SK-N-MC (cell line): ENCODE data around the gene GRK2.
A peak's percentile ranks its signal among the peaks of the same experiment; 100 is the strongest.
"Not testable (repeated sequence)": the region's sequence is repeated elsewhere in the genome, so short reads cannot be mapped to it uniquely, and the experiment has no call there.

Experiments
- DNase-seq: peaks from one replicate; pipeline ENCODE4 v3.0.0-alpha.2; 2011; ENCODE audit warnings: low read depth, low spot score
- H3K27ac ChIP-seq: fragments of 200-600 bp; sonication (generic); 2 replicates; pipeline ENCODE4 v1.5.1; 2016; ENCODE audit warnings: mixed run types
- H3K36me3 ChIP-seq: fragments of 200-600 bp; sonication (generic); 2 replicates; pipeline ENCODE4 v1.6.1; 2017; ENCODE audit warnings: antibody characterized with exemption, low read length, mixed read lengths; ENCODE audit not compliant: insufficient read depth
- H3K4me3 ChIP-seq: fragments of 200-600 bp; sonication (generic); 2 replicates; pipeline ENCODE4 v1.5.1; 2016
- H3K9ac ChIP-seq: fragments of 200-600 bp; sonication (generic); 2 replicates; pipeline ENCODE4 v1.8.0; 2017; ENCODE audit warnings: mixed run types, mixed read lengths; ENCODE audit not compliant: insufficient read length
- H3K9me3 ChIP-seq: fragments of 200-600 bp; sonication (generic); 2 replicates; pipeline ENCODE4 v1.6.1; 2017; ENCODE audit warnings: low read depth, mild to moderate bottlenecking, antibody characterized with exemption, low read length, moderate library complexity, mixed read lengths
- EZH2 ChIP-seq: fragments of 200-600 bp; sonication (generic); IDR thresholded peaks from one replicate; pipeline ENCODE4 v1.6.1; 2017; ENCODE audit warnings: antibody characterized with exemption
- FOXP2 ChIP-seq: optimal IDR thresholded peaks from 2 replicates; pipeline ENCODE3; 2011; ENCODE audit warnings: mild to moderate bottlenecking, moderate library complexity; ENCODE audit not compliant: insufficient read depth; ENCODE audit errors: extremely low read length, control extremely low read depth
- POLR2AphosphoS5 ChIP-seq: IDR thresholded peaks from 2 replicates; pipeline ENCODE4 v1.6.1; 2012; ENCODE audit warnings: mild to moderate bottlenecking, low read depth, low read length, borderline replicate concordance

Gene GRK2

GRCh38 chr11:67266449-67267187, at the start of gene GRK2:
Gene GRK2 (plus strand): TSS chr11:67266473. CDS start chr11:67266700, 227 bp downstream.
- peak within 1 kb of the TSS; percentile 89 for H3K4me3 ChIP-seq
- H3K9me3 ChIP-seq: no peaks in the 10 kb centered on the region
- no peak for DNase-seq
- TF ChIP-seq FOXP2 (no peak), POLR2AphosphoS5 (no peak), EZH2 (no peak)
- H3K9ac ChIP-seq: peak within 1 kb of the TSS; percentile 88
- H3K36me3 ChIP-seq: peaks cover 5% of the 10 kb centered on the region; the same call in 1 of the 2 replicates
- no peak within 1 kb of the TSS; the same call in 1 of the 2 replicates for H3K27ac ChIP-seq

DNA sequence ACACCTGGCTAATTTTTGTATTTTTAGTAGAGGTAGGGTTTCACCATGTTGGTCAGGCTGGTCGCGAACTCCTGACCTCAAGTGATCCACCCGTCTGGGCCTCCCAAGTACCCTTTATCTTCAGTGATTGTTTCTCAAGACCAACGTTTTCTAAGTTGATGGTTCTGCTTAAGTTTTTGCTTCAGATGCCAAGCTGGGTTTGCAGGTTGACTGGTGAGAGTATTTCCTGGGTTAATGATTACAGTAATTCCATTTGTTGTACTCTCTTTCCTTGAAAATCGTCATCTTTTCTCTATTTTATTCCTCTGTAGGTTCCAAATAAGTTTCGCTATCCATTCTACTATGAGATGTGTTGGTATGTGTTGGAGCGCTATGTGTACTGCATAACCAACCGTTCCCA, 38.5 kb upstream of the GRK2 start:
- Histone ChIP-seq H3K9me3 (no peaks in the 10 kb centered on the region), H3K27ac (no peak overlapping the region), H3K9ac (no peak overlapping the region), H3K36me3 (peaks cover 65% of the 10 kb centered on the region), H3K4me3 (no peak overlapping the region)
- no peak for TF ChIP-seq POLR2AphosphoS5
- no peak for TF ChIP-seq EZH2
- no peak for TF ChIP-seq FOXP2
- no peak for DNase-seq

- no peak overlapping the region for H3K27ac ChIP-seq
- H3K4me3 ChIP-seq: no peak overlapping the region
- no peak overlapping the region for H3K9ac ChIP-seq
- H3K36me3 ChIP-seq: peaks cover 57% of the 10 kb centered on the region
- no peak for DNase-seq
- TF ChIP-seq POLR2AphosphoS5 (no peak), FOXP2 (no peak), EZH2 (no peak)
- H3K9me3 ChIP-seq: no peaks in the 10 kb centered on the region
Observed at GRCh38 chr11:67230406-67230805, 35.9 kb upstream of the GRK2 start.

- DNase-seq: no peak
- peaks cover 56% of the 10 kb centered on the region for H3K36me3 ChIP-seq
- H3K9me3 ChIP-seq: no peaks in the 10 kb centered on the region
- TF ChIP-seq EZH2 (no peak), POLR2AphosphoS5 (no peak), FOXP2 (no peak)
- H3K9ac ChIP-seq: no peak overlapping the region
- H3K4me3 ChIP-seq: no peak overlapping the region
- no peak overlapping the region for H3K27ac ChIP-seq
Observed at GRCh38 chr11:67230886-67231285, 35.4 kb upstream of the GRK2 start.

- no peak overlapping the region for H3K4me3 ChIP-seq
- H3K9ac ChIP-seq: no peak overlapping the region
- TF ChIP-seq POLR2AphosphoS5 (no peak), EZH2 (no peak), FOXP2 (no peak)
- 0 out of 2 replicates have a peak overlapping the region, but pooled peaks have one; percentile 21 for H3K27ac ChIP-seq
- DNase-seq: no peak
- H3K9me3 ChIP-seq: no peaks in the 10 kb centered on the region
- H3K36me3 ChIP-seq: peaks cover 35% of the 10 kb centered on the region
Observed at GRCh38 chr11:67233584-67234190, 32.6 kb upstream of the GRK2 start.

DNA sequence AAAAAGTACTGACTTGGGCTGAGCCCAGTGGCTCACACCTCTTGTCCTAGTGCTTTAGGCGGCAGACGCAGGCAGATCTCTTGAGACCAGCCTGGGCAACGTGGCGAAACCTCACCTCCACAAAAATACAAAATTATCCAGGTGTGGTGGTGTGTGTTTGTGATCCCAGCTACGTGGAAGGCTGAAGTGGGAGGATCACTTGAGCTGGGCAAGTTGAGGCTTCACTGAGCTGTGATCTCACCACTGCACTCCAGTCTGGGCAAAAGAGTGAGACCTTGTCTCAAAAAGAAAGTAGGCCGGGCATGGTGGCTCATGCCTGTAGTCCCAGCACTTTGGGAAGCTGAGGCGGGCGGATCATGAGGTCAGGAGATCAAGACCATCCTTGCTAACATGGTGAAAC, 31.7 kb upstream of the GRK2 start:
- not testable (repeated sequence) for H3K9me3 ChIP-seq, H3K4me3 ChIP-seq, DNase-seq, H3K9ac ChIP-seq
- Histone ChIP-seq H3K27ac (0 out of 2 replicates have a peak overlapping the region, but pooled peaks have one; percentile 21), H3K36me3 (peaks cover 27% of the 10 kb centered on the region)

DNA sequence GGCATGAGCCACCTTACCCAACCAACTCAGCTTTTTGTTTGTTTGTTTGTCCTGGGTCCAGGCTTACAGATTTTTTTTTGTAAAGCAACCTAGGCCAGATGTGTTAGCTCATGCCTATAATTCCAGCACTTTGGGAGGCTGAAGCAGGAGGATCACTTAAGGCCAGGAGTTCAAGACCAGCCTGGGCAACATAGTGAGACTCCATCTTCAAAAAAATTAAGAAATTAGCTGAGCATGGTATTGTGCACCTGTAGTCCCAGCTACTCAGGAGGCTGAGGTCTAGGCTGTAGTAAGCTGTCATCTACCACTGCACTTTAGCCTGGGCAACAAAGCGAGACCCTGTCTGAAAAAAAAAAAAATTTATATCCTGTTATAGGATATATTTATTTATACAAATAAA, 28.7 kb upstream of the GRK2 start:
- TF ChIP-seq FOXP2: no peak
- no peak for TF ChIP-seq POLR2AphosphoS5
- no peak for TF ChIP-seq EZH2
- no peaks in the 10 kb centered on the region for H3K9me3 ChIP-seq
- H3K27ac ChIP-seq: no peak overlapping the region
- peaks cover 17% of the 10 kb centered on the region for H3K36me3 ChIP-seq
- H3K9ac ChIP-seq: no peak overlapping the region
- no peak overlapping the region for H3K4me3 ChIP-seq
- no peak for DNase-seq

GRCh38 chr11:67238894-67239782, 27.1 kb upstream of the GRK2 start:
- Histone ChIP-seq H3K4me3 (peak overlapping the region; percentile 100), H3K36me3 (peaks cover 25% of the 10 kb centered on the region), H3K9ac (peak overlapping the region; percentile 17), H3K9me3 (no peaks in the 10 kb centered on the region), H3K27ac (peak overlapping the region; percentile 84)
- no peak for DNase-seq
- TF ChIP-seq POLR2AphosphoS5 (no peak), EZH2 (no peak), FOXP2 (no peak)
